ENCODE results near the gene LHX3. TPM values are rescaled to one million over a fixed set of nuclear protein-coding genes. Genes with fewer than 3 reads are reported as not detected.

The LHX3 gene
- total and polyA plus RNA-seq, 2 donors (not counting 1 experiment from before 2014, with no cell fraction given), result 0.07 to 0.30 TPM

DNA sequence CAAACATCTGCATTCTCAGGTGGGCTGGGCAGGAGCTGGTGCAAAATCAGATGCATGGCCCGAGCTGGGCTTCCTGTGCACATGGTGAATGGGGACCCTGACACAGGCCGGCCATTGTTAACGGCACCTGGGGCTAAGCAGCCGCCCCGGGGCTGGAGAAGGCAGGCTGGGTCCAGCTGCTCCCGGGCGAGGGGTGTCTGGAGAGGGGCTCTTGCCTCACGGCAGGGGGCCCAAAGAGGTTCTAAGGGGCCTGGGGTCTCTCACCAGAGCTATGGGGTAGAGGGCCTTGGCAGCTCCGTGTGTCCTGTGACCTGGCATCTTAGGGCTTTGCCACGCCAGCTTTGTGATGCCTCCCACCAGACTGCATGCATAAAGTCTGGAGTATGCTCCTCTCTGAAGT lies 45.7 kb upstream of the LHX3 start:
- H3K27ac ChIP-seq (ENCODE audit: low read length in 2 of 2), result no peak overlapping the region
- H3K36me3 ChIP-seq (replicated peaks in 1 of 2; ENCODE audit: control extremely low read depth in 1 of 2, control insufficient read depth in 1 of 2, extremely low read depth in 1 of 2, insufficient read depth in 2 of 2, low read length in 1 of 2), result no peaks in the 10 kb centered on the region
- WGBS (ENCODE audit: insufficient coverage), result 73% methylated on average over 10 of the region's 10 CpGs
- no peak overlapping the region for H2AFZ ChIP-seq (ENCODE audit: insufficient read depth, low read depth, low read length, poor library complexity, severe bottlenecking)
- POLR2A ChIA-PET, result no interaction called here
- H3K79me2 ChIP-seq (ENCODE audit: control insufficient read depth, insufficient read depth, low read length), result no peaks in the 10 kb centered on the region
- ATAC-seq (ENCODE audit: low read depth) (no peak), DNase-seq (no peak)
- H3K9ac ChIP-seq (ENCODE audit: low read length), result no peak overlapping the region
- Mint-ChIP-seq H3K4me3 (no peak overlapping the region), H3K27ac (peak overlapping the region; percentile 10), H3K9me3 (ENCODE audit: insufficient read depth) (no peaks in the 10 kb centered on the region), H3K4me1 (peaks cover 4% of the 10 kb centered on the region), H3K27me3 (no peaks in the 10 kb centered on the region)
- CTCF ChIA-PET, result interaction anchor here (1.4 kb wide), 1 partner anchor 33 kb away, joined by 3 read pairs; no protein-coding TSS in a partner anchor
- no peak overlapping the region for H3K4me3 ChIP-seq (ENCODE audit: control extremely low read depth in 1 of 5, extremely low read depth in 1 of 5, insufficient read depth in 1 of 5, low read depth in 2 of 5, low read length in 4 of 5)
- H3K9me3 ChIP-seq (ENCODE audit: control extremely low read depth in 1 of 3, control insufficient read depth in 2 of 3, insufficient read depth in 1 of 3, low read length in 2 of 3), result no peaks in the 10 kb centered on the region
- intact Hi-C loops (cut with micrococcal nuclease), result no loop called here
- H3K4me1 ChIP-seq (ENCODE audit: control insufficient read depth in 2 of 2, insufficient read depth in 2 of 2, low read length in 2 of 2), result peaks cover 5 to 8% of the 10 kb centered on the region in 2 donors
- no peaks in the 10 kb centered on the region for H4K20me1 ChIP-seq (ENCODE audit: control insufficient read depth, insufficient read depth, low read length, poor library complexity, severe bottlenecking)
- H3K4me2 ChIP-seq (replicated peaks; ENCODE audit: low read depth, low read length, poor library complexity, severe bottlenecking), result no peak overlapping the region
- TF ChIP-seq, protein P1, sequence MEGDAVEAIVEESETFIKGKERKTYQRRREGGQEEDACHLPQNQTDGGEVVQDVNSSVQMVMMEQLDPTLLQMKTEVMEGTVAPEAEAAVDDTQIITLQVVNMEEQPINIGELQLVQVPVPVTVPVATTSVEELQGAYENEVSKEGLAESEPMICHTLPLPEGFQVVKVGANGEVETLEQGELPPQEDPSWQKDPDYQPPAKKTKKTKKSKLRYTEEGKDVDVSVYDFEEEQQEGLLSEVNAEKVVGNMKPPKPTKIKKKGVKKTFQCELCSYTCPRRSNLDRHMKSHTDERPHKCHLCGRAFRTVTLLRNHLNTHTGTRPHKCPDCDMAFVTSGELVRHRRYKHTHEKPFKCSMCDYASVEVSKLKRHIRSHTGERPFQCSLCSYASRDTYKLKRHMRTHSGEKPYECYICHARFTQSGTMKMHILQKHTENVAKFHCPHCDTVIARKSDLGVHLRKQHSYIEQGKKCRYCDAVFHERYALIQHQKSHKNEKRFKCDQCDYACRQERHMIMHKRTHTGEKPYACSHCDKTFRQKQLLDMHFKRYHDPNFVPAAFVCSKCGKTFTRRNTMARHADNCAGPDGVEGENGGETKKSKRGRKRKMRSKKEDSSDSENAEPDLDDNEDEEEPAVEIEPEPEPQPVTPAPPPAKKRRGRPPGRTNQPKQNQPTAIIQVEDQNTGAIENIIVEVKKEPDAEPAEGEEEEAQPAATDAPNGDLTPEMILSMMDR (IDR thresholded peaks at IDR 0.05), result no peak
- no peak for TF ChIP-seq EZH2 (IDR thresholded peaks at IDR 0.05; ENCODE audit: borderline replicate concordance, insufficient read depth, low read depth, low read length, poor library complexity, severe bottlenecking)
- H3K27me3 ChIP-seq (replicated peaks in 1 of 4; ENCODE audit: control extremely low read depth in 1 of 4, control insufficient read depth in 3 of 4, insufficient read depth in 4 of 4, low read length in 3 of 4), result peaks cover 0 to 5% (median 0%) of the 10 kb centered on the region in 4 experiments

DNA sequence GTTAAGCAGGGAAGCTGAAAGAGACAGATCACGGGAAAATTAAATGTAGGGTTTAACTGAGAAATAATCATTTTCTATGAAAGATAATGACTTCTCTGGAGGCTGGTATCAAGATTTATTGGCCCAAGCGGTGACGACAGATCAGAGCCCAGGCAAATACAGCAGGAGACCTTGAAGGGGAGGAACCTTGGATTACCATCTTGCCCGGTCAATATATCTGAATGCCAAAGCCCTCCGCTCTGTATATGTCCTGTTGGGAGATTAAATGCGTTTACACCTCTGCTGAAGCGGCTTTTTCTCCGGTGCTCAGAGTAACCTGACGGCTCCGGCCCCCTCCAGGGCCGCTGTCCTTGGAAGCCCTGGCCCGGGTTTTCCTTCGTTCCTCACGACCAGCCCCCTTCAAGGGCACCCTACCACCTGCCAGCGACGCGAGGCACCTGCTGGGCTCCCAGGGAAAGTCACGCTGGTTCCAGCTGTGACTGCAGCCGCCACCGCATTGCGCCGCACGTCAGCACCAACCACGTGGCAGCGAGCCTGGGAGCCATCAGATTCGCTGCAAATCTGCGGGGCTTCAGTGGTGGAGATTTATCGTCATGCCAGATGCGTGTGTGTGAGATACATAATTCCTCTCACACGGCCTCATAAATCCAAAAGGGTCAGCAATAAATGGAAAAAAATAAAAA lies 45.1 kb upstream of the LHX3 start:
- Mint-ChIP-seq H3K4me3 (no peak overlapping the region), H3K4me1 (peaks cover 5% of the 10 kb centered on the region), H3K27me3 (no peaks in the 10 kb centered on the region), H3K9me3 (ENCODE audit: insufficient read depth) (no peaks in the 10 kb centered on the region), H3K27ac (no peak overlapping the region)
- H3K9me3 ChIP-seq (ENCODE audit: control extremely low read depth in 1 of 3, control insufficient read depth in 2 of 3, insufficient read depth in 1 of 3, low read length in 2 of 3), result no peaks in the 10 kb centered on the region
- ChIA-PET CTCF (no interaction called here), POLR2A (no interaction called here)
- H4K20me1 ChIP-seq (ENCODE audit: control insufficient read depth, insufficient read depth, low read length, poor library complexity, severe bottlenecking), result peaks cover 3% of the 10 kb centered on the region
- TF ChIP-seq, protein P1 (IDR thresholded peaks at IDR 0.05), result no peak
- no peak for TF ChIP-seq EZH2 (IDR thresholded peaks at IDR 0.05; ENCODE audit: borderline replicate concordance, insufficient read depth, low read depth, low read length, poor library complexity, severe bottlenecking)
- 85% methylated on average over 23 of the region's 30 CpGs for WGBS (ENCODE audit: insufficient coverage)
- peaks cover 3% of the 10 kb centered on the region for H3K79me2 ChIP-seq (ENCODE audit: control insufficient read depth, insufficient read depth, low read length)
- H3K4me3 ChIP-seq (ENCODE audit: control extremely low read depth in 1 of 5, extremely low read depth in 1 of 5, insufficient read depth in 1 of 5, low read depth in 2 of 5, low read length in 4 of 5), result no peak overlapping the region
- ATAC-seq (ENCODE audit: low read depth) (no peak), DNase-seq (no peak)
- H3K36me3 ChIP-seq (replicated peaks in 1 of 2; ENCODE audit: control extremely low read depth in 1 of 2, control insufficient read depth in 1 of 2, extremely low read depth in 1 of 2, insufficient read depth in 2 of 2, low read length in 1 of 2), result no peaks in the 10 kb centered on the region
- no peak overlapping the region for H2AFZ ChIP-seq (ENCODE audit: insufficient read depth, low read depth, low read length, poor library complexity, severe bottlenecking)
- no peak overlapping the region for H3K9ac ChIP-seq (ENCODE audit: low read length)
- H3K27me3 ChIP-seq (replicated peaks in 1 of 4; ENCODE audit: control extremely low read depth in 1 of 4, control insufficient read depth in 3 of 4, insufficient read depth in 4 of 4, low read length in 3 of 4), result peaks cover 0 to 2% (median 0%) of the 10 kb centered on the region in 4 experiments
- H3K4me2 ChIP-seq (replicated peaks; ENCODE audit: low read depth, low read length, poor library complexity, severe bottlenecking), result no peak overlapping the region
- intact Hi-C loops (cut with micrococcal nuclease), result loop anchor here (10.0 kb wide), 1 partner anchor 285 kb away; the partner anchor contains the start of gene UBAC1
- peaks cover 5 to 9% of the 10 kb centered on the region in 2 donors for H3K4me1 ChIP-seq (ENCODE audit: control insufficient read depth in 2 of 2, insufficient read depth in 2 of 2, low read length in 2 of 2)
- no peak overlapping the region for H3K27ac ChIP-seq (ENCODE audit: low read length in 2 of 2)

Data from B cell (primary cell).